Measurements from ENCODE around the gene TRAPPC2. TPM values are rescaled to one million over a fixed set of nuclear protein-coding genes. Genes with fewer than 3 reads are reported as not detected.

The TRAPPC2 gene
- total RNA-seq, 1 experiment from 2014 or later: 10.2 TPM

DNA sequence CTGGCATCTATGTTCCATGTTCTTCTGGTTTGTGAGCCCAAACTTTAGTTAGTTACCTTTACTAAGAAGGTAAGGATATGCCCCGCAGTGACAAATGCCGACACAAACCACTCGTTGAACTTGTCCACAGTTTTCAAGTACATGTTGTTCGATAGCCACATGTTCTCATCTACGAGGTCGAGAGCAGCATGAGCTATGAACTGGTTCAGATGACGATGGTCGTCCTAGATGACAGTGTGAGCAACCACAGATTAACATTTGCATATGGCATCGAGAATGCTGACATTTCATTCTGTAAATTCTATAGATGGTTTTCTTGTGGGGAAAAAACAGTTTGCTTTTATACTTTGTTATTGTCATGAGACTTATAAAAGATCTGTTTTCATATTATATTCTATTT lies 18.0 kb downstream of the TRAPPC2 start (continued):
- TF ChIP-seq, protein P1, sequence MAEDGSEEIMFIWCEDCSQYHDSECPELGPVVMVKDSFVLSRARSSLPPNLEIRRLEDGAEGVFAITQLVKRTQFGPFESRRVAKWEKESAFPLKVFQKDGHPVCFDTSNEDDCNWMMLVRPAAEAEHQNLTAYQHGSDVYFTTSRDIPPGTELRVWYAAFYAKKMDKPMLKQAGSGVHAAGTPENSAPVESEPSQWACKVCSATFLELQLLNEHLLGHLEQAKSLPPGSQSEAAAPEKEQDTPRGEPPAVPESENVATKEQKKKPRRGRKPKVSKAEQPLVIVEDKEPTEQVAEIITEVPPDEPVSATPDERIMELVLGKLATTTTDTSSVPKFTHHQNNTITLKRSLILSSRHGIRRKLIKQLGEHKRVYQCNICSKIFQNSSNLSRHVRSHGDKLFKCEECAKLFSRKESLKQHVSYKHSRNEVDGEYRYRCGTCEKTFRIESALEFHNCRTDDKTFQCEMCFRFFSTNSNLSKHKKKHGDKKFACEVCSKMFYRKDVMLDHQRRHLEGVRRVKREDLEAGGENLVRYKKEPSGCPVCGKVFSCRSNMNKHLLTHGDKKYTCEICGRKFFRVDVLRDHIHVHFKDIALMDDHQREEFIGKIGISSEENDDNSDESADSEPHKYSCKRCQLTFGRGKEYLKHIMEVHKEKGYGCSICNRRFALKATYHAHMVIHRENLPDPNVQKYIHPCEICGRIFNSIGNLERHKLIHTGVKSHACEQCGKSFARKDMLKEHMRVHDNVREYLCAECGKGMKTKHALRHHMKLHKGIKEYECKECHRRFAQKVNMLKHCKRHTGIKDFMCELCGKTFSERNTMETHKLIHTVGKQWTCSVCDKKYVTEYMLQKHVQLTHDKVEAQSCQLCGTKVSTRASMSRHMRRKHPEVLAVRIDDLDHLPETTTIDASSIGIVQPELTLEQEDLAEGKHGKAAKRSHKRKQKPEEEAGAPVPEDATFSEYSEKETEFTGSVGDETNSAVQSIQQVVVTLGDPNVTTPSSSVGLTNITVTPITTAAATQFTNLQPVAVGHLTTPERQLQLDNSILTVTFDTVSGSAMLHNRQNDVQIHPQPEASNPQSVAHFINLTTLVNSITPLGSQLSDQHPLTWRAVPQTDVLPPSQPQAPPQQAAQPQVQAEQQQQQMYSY (CRISPR knock-in tag; IDR thresholded peaks at IDR 0.05): no peak
- no peak for TF ChIP-seq RELA (CRISPR knock-in tag; IDR thresholded peaks at IDR 0.05; ENCODE audit: borderline replicate concordance)
- no peak for TF ChIP-seq RORB (CRISPR knock-in tag; IDR thresholded peaks at IDR 0.05)
- no peak for TF ChIP-seq ESRRA (CRISPR knock-in tag; IDR thresholded peaks at IDR 0.05; ENCODE audit: borderline replicate concordance)
- no peak for TF ChIP-seq ETV6 (CRISPR knock-in tag; IDR thresholded peaks at IDR 0.05)
- TF ChIP-seq, protein P2, sequence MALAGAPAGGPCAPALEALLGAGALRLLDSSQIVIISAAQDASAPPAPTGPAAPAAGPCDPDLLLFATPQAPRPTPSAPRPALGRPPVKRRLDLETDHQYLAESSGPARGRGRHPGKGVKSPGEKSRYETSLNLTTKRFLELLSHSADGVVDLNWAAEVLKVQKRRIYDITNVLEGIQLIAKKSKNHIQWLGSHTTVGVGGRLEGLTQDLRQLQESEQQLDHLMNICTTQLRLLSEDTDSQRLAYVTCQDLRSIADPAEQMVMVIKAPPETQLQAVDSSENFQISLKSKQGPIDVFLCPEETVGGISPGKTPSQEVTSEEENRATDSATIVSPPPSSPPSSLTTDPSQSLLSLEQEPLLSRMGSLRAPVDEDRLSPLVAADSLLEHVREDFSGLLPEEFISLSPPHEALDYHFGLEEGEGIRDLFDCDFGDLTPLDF (CRISPR knock-in tag; IDR thresholded peaks at IDR 0.05): no peak
- TF ChIP-seq MYBL2 (CRISPR knock-in tag; IDR thresholded peaks at IDR 0.05): no peak
- TF ChIP-seq, protein P3, sequence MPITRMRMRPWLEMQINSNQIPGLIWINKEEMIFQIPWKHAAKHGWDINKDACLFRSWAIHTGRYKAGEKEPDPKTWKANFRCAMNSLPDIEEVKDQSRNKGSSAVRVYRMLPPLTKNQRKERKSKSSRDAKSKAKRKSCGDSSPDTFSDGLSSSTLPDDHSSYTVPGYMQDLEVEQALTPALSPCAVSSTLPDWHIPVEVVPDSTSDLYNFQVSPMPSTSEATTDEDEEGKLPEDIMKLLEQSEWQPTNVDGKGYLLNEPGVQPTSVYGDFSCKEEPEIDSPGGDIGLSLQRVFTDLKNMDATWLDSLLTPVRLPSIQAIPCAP (CRISPR knock-in tag; IDR thresholded peaks at IDR 0.05): no peak
- TF ChIP-seq FOXJ3 (CRISPR knock-in tag; IDR thresholded peaks at IDR 0.05; ENCODE audit: borderline replicate concordance): no peak
- TF ChIP-seq, protein P4, sequence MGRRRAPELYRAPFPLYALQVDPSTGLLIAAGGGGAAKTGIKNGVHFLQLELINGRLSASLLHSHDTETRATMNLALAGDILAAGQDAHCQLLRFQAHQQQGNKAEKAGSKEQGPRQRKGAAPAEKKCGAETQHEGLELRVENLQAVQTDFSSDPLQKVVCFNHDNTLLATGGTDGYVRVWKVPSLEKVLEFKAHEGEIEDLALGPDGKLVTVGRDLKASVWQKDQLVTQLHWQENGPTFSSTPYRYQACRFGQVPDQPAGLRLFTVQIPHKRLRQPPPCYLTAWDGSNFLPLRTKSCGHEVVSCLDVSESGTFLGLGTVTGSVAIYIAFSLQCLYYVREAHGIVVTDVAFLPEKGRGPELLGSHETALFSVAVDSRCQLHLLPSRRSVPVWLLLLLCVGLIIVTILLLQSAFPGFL (CRISPR knock-in tag; IDR thresholded peaks at IDR 0.05; ENCODE audit: borderline replicate concordance): no peak
- TF ChIP-seq, protein P5, sequence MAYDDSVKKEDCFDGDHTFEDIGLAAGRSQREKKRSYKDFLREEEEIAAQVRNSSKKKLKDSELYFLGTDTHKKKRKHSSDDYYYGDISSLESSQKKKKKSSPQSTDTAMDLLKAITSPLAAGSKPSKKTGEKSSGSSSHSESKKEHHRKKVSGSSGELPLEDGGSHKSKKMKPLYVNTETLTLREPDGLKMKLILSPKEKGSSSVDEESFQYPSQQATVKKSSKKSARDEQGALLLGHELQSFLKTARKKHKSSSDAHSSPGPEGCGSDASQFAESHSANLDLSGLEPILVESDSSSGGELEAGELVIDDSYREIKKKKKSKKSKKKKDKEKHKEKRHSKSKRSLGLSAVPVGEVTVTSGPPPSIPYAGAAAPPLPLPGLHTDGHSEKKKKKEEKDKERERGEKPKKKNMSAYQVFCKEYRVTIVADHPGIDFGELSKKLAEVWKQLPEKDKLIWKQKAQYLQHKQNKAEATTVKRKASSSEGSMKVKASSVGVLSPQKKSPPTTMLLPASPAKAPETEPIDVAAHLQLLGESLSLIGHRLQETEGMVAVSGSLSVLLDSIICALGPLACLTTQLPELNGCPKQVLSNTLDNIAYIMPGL (CRISPR knock-in tag; IDR thresholded peaks at IDR 0.05): no peak

DNA sequence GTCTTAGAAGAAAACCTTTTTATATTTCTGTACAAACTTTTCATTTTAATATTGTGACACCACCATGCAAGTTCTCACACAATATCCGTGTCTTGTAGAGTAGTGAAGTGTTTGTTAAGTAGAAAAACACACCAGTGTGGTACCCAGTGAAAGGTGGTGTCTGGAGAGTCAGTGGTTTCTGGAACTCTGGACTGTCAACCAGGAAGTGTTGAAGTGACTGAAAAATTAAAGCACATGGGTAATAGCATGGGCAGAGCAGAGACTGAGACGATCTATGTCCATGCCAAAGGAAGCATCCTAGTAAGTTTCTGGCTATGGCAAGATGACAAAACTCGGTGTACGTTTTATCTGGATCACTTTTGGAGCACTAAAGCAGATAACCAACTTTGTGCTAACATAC lies 23.3 kb downstream of the TRAPPC2 start:
- peaks cover 9% of the 10 kb centered on the region for H3K4me1 Mint-ChIP-seq
- TF ChIP-seq, protein P6, sequence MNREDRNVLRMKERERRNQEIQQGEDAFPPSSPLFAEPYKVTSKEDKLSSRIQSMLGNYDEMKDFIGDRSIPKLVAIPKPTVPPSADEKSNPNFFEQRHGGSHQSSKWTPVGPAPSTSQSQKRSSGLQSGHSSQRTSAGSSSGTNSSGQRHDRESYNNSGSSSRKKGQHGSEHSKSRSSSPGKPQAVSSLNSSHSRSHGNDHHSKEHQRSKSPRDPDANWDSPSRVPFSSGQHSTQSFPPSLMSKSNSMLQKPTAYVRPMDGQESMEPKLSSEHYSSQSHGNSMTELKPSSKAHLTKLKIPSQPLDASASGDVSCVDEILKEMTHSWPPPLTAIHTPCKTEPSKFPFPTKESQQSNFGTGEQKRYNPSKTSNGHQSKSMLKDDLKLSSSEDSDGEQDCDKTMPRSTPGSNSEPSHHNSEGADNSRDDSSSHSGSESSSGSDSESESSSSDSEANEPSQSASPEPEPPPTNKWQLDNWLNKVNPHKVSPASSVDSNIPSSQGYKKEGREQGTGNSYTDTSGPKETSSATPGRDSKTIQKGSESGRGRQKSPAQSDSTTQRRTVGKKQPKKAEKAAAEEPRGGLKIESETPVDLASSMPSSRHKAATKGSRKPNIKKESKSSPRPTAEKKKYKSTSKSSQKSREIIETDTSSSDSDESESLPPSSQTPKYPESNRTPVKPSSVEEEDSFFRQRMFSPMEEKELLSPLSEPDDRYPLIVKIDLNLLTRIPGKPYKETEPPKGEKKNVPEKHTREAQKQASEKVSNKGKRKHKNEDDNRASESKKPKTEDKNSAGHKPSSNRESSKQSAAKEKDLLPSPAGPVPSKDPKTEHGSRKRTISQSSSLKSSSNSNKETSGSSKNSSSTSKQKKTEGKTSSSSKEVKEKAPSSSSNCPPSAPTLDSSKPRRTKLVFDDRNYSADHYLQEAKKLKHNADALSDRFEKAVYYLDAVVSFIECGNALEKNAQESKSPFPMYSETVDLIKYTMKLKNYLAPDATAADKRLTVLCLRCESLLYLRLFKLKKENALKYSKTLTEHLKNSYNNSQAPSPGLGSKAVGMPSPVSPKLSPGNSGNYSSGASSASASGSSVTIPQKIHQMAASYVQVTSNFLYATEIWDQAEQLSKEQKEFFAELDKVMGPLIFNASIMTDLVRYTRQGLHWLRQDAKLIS (CRISPR knock-in tag; IDR thresholded peaks at IDR 0.05; ENCODE audit: borderline replicate concordance): no peak
- no peak for TF ChIP-seq ETV6 (CRISPR knock-in tag; IDR thresholded peaks at IDR 0.05)
- no peak for TF ChIP-seq GABPB1 (CRISPR knock-in tag; IDR thresholded peaks at IDR 0.05)
- TF ChIP-seq SMAD3 (CRISPR knock-in tag; IDR thresholded peaks at IDR 0.05; ENCODE audit: borderline replicate concordance): no peak
- DNase-seq (ENCODE audit: low spot score): no peak
- no peak for ATAC-seq
- H3K27me3 Mint-ChIP-seq (ENCODE audit: low read depth): no peaks in the 10 kb centered on the region
- H3K27ac Mint-ChIP-seq: no peak overlapping the region
- CTCF ChIA-PET: no interaction called here
- H3K9me3 Mint-ChIP-seq: no peaks in the 10 kb centered on the region
- POLR2A ChIA-PET: no interaction called here
- peaks cover 10% of the 10 kb centered on the region for H3K36me3 Mint-ChIP-seq
- no peak overlapping the region for H3K4me3 Mint-ChIP-seq

All from WTC11 (cell line).